Tibial nerve (tissue), 4 donors: Measurements from ENCODE around the gene SMAD1.

Source experiments
- CTCF ChIP-seq, 5 experiments: fragments of 200-600 bp in 3 of 5; fragments of 450-650 bp in 2 of 5; sonication (generic) in 3 of 5; IDR thresholded peaks; one replicate each; pipeline ENCODE4 v1.5.1; 2016 to 2019; ENCODE audit warnings: antibody characterized with exemption in 5 of 5, mild to moderate bottlenecking in 3 of 5, moderate library complexity in 2 of 5
- EP300 ChIP-seq, 2 donors: sonication (generic); formaldehyde crosslinking; IDR thresholded peaks; one replicate each; pipeline ENCODE4 v1.6.1; 2017; ENCODE audit warnings: antibody characterized with exemption in 2 of 2, mild to moderate bottlenecking in 1 of 2

- TF ChIP-seq CTCF (IDR thresholded peaks at IDR 0.05) (no peak), EP300 (IDR thresholded peaks at IDR 0.05) (no peak)
Observed at GRCh38 chr4:145503486-145504072, 21.9 kb downstream of the SMAD1 start.
